Activated CD4-positive, alpha-beta T cell treated with anti-CD3 and anti-CD28 coated beads, Interleukin-2, amount 10 ng/mL, durations not matched to agents 7 days and 5 days (primary cell): ENCODE results near the gene LCP1. TPM values are rescaled to one million over a fixed set of nuclear protein-coding genes. Genes with fewer than 3 reads are reported as not detected.

ENCODE experiments used
- CTCF ChIA-PET: fragments of 350-600 bp; sonication (Branson Sonifier 250); formaldehyde crosslinking; loops from one replicate; lab custom pipeline; 2021; ENCODE audit warnings: antibody characterized with exemption; lab: Charles Lee
- POLR2A ChIA-PET: fragments of 350-600 bp; sonication (Branson Sonifier 250); formaldehyde crosslinking; loops from one replicate; lab custom pipeline; 2021; ENCODE audit warnings: antibody characterized with exemption; lab: Charles Lee
- DNase-seq: peaks from one replicate; pipeline ENCODE4 v3.0.0-alpha.2; 2020
- H3K27ac Mint-ChIP-seq: one replicate; pipeline ENCODE4 v1.8.0; 2021; ENCODE audit warnings: mild to moderate bottlenecking, moderate library complexity, mixed read lengths
- H3K27me3 Mint-ChIP-seq: one replicate; pipeline ENCODE4 v1.8.0; 2021; ENCODE audit warnings: mixed read lengths
- H3K36me3 Mint-ChIP-seq: one replicate; pipeline ENCODE4 v1.8.0; 2021; ENCODE audit warnings: low read depth, mixed read lengths
- H3K4me1 Mint-ChIP-seq: one replicate; pipeline ENCODE4 v1.8.0; 2021; ENCODE audit warnings: mixed read lengths
- H3K4me3 Mint-ChIP-seq: one replicate; pipeline ENCODE4 v1.8.0; 2021; ENCODE audit warnings: mild to moderate bottlenecking, moderate library complexity, mixed read lengths
- H3K9me3 Mint-ChIP-seq: one replicate; pipeline ENCODE4 v1.8.0; 2021; ENCODE audit warnings: mixed read lengths
- total RNA-seq, 2 experiments: library from RNA; stranded (reverse); gene quantifications; one replicate each; pipeline ENCODE4 v1.2.3, GENCODE V29; 2021

The LCP1 gene
- total RNA-seq, 2 experiments from 2014 or later, result 1,260 to 1,323 TPM

- no peak for DNase-seq
- no peaks in the 10 kb centered on the region for H3K36me3 Mint-ChIP-seq
- H3K9me3 Mint-ChIP-seq, result no peaks in the 10 kb centered on the region
- ChIA-PET POLR2A (interaction anchor here (0.7 kb wide), 1 partner anchor 25 kb away, joined by 3 read pairs; no protein-coding TSS in a partner anchor), CTCF (no interaction called here)
- H3K27me3 Mint-ChIP-seq, result peaks cover 5% of the 10 kb centered on the region
- H3K4me3 Mint-ChIP-seq, result no peak overlapping the region
- H3K27ac Mint-ChIP-seq, result no peak overlapping the region
- peaks cover 6% of the 10 kb centered on the region for H3K4me1 Mint-ChIP-seq
Measured at GRCh38 chr13:46102255-46102605, 79.7 kb downstream of the LCP1 start.

- no peaks in the 10 kb centered on the region for H3K9me3 Mint-ChIP-seq
- H3K4me3 Mint-ChIP-seq, result no peak overlapping the region
- H3K27ac Mint-ChIP-seq, result no peak overlapping the region
- POLR2A ChIA-PET, result interaction anchor here (0.7 kb wide), 1 partner anchor 26 kb away, joined by 3 read pairs; no protein-coding TSS in a partner anchor
- peaks cover 5% of the 10 kb centered on the region for H3K27me3 Mint-ChIP-seq
- no peaks in the 10 kb centered on the region for H3K36me3 Mint-ChIP-seq
- H3K4me1 Mint-ChIP-seq, result peaks cover 1% of the 10 kb centered on the region
- no peak for DNase-seq
- CTCF ChIA-PET, result no interaction called here
Measured at GRCh38 chr13:46101484-46102254, 80.3 kb downstream of the LCP1 start.

GRCh38 chr13:46101002-46101401 lies 81.0 kb downstream of the LCP1 start:
- Mint-ChIP-seq H3K4me1 (no peaks in the 10 kb centered on the region), H3K36me3 (no peaks in the 10 kb centered on the region), H3K27ac (no peak overlapping the region), H3K9me3 (no peaks in the 10 kb centered on the region), H3K27me3 (peaks cover 5% of the 10 kb centered on the region), H3K4me3 (no peak overlapping the region)
- POLR2A ChIA-PET, result no interaction called here
- CTCF ChIA-PET, result no interaction called here
- DNase-seq, result no peak

- Mint-ChIP-seq H3K4me3 (no peak overlapping the region), H3K27ac (no peak overlapping the region)
Measured at GRCh38 chr13:46100191-46100815, 81.7 kb downstream of the LCP1 start.

GRCh38 chr13:46097663-46098062 lies 84.3 kb downstream of the LCP1 start:
- no peak overlapping the region for H3K4me3 Mint-ChIP-seq
- H3K27me3 Mint-ChIP-seq, result peaks cover 3% of the 10 kb centered on the region
- H3K9me3 Mint-ChIP-seq, result no peaks in the 10 kb centered on the region
- H3K36me3 Mint-ChIP-seq, result no peaks in the 10 kb centered on the region
- ChIA-PET POLR2A (no interaction called here), CTCF (interaction anchor here (2.4 kb wide), 1 partner anchor 8 kb away, joined by 6 read pairs; no protein-coding TSS in a partner anchor)
- no peak overlapping the region for H3K27ac Mint-ChIP-seq
- H3K4me1 Mint-ChIP-seq, result no peaks in the 10 kb centered on the region
- DNase-seq, result no peak

More at GRCh38 chr13:46100191-46100815, 81.7 kb downstream of the LCP1 start:
- no peaks in the 10 kb centered on the region for H3K36me3 Mint-ChIP-seq
- ChIA-PET POLR2A (no interaction called here), CTCF (interaction anchor here (0.7 kb wide), 1 partner anchor 253 kb away, joined by 3 read pairs; no protein-coding TSS in a partner anchor)
- DNase-seq, result no peak
- no peaks in the 10 kb centered on the region for H3K4me1 Mint-ChIP-seq
- H3K27me3 Mint-ChIP-seq, result peaks cover 5% of the 10 kb centered on the region
- no peaks in the 10 kb centered on the region for H3K9me3 Mint-ChIP-seq

- no peak for DNase-seq
- H3K27ac Mint-ChIP-seq, result no peak overlapping the region
- no peaks in the 10 kb centered on the region for H3K4me1 Mint-ChIP-seq
- no peaks in the 10 kb centered on the region for H3K36me3 Mint-ChIP-seq
- no peaks in the 10 kb centered on the region for H3K9me3 Mint-ChIP-seq
- ChIA-PET POLR2A (no interaction called here), CTCF (interaction anchor here (2.4 kb wide), 1 partner anchor 9 kb away, joined by 6 read pairs; no protein-coding TSS in a partner anchor)
- peaks cover 7% of the 10 kb centered on the region for H3K27me3 Mint-ChIP-seq
- H3K4me3 Mint-ChIP-seq, result no peak overlapping the region
Measured at GRCh38 chr13:46097015-46097414, 85.0 kb downstream of the LCP1 start.

- CTCF ChIA-PET, result interaction anchor here (2.0 kb wide), 1 partner anchor 32 kb away, joined by 5 read pairs; no protein-coding TSS in a partner anchor
- peaks cover 10% of the 10 kb centered on the region for H3K27me3 Mint-ChIP-seq
- DNase-seq, result no peak
- no peaks in the 10 kb centered on the region for H3K4me1 Mint-ChIP-seq
- H3K27ac Mint-ChIP-seq, result no peak overlapping the region
- no peaks in the 10 kb centered on the region for H3K9me3 Mint-ChIP-seq
- POLR2A ChIA-PET, result no interaction called here
- H3K4me3 Mint-ChIP-seq, result no peak overlapping the region
- no peaks in the 10 kb centered on the region for H3K36me3 Mint-ChIP-seq
Measured at GRCh38 chr13:46094478-46094877, 87.5 kb downstream of the LCP1 start.

GRCh38 chr13:46088821-46089562 lies 93.0 kb downstream of the LCP1 start:
- no peak overlapping the region for H3K27ac Mint-ChIP-seq

GRCh38 chr13:46087481-46087880 lies 94.5 kb downstream of the LCP1 start:
- peaks cover 8% of the 10 kb centered on the region for H3K27me3 Mint-ChIP-seq
- no peak overlapping the region for H3K4me3 Mint-ChIP-seq
- no peak overlapping the region for H3K27ac Mint-ChIP-seq
- DNase-seq, result no peak
- no peaks in the 10 kb centered on the region for H3K4me1 Mint-ChIP-seq
- H3K9me3 Mint-ChIP-seq, result no peaks in the 10 kb centered on the region
- CTCF ChIA-PET, result no interaction called here
- POLR2A ChIA-PET, result no interaction called here
- H3K36me3 Mint-ChIP-seq, result no peaks in the 10 kb centered on the region

More at GRCh38 chr13:46088821-46089562, 93.0 kb downstream of the LCP1 start:
- Mint-ChIP-seq H3K4me3 (no peak overlapping the region), H3K27me3 (peaks cover 13% of the 10 kb centered on the region), H3K4me1 (no peaks in the 10 kb centered on the region), H3K36me3 (no peaks in the 10 kb centered on the region), H3K9me3 (no peaks in the 10 kb centered on the region)
- ChIA-PET CTCF (no interaction called here), POLR2A (no interaction called here)
- no peak for DNase-seq

- H3K9me3 Mint-ChIP-seq, result no peaks in the 10 kb centered on the region
- DNase-seq, result no peak
- no peak overlapping the region for H3K4me3 Mint-ChIP-seq
Measured at GRCh38 chr13:46086985-46087384, 95.0 kb downstream of the LCP1 start.

GRCh38 chr13:46086421-46086922 lies 95.5 kb downstream of the LCP1 start:
- POLR2A ChIA-PET, result no interaction called here
- H3K9me3 Mint-ChIP-seq, result no peaks in the 10 kb centered on the region
- no peaks in the 10 kb centered on the region for H3K36me3 Mint-ChIP-seq
- H3K4me1 Mint-ChIP-seq, result no peaks in the 10 kb centered on the region
- H3K27ac Mint-ChIP-seq, result no peak overlapping the region
- H3K4me3 Mint-ChIP-seq, result no peak overlapping the region
- no peak for DNase-seq
- CTCF ChIA-PET, result interaction anchor here (0.6 to 1.3 kb wide), 2 partner anchors 17 to 295 kb away, joined by 3 to 4 read pairs; no protein-coding TSS in a partner anchor
- peaks cover 9% of the 10 kb centered on the region for H3K27me3 Mint-ChIP-seq

More at GRCh38 chr13:46086985-46087384, 95.0 kb downstream of the LCP1 start:
- ChIA-PET POLR2A (no interaction called here), CTCF (no interaction called here)
- H3K36me3 Mint-ChIP-seq, result no peaks in the 10 kb centered on the region
- H3K27ac Mint-ChIP-seq, result no peak overlapping the region
- peaks cover 9% of the 10 kb centered on the region for H3K27me3 Mint-ChIP-seq
- H3K4me1 Mint-ChIP-seq, result no peaks in the 10 kb centered on the region

- H3K27me3 Mint-ChIP-seq, result peaks cover 6% of the 10 kb centered on the region
- no peaks in the 10 kb centered on the region for H3K36me3 Mint-ChIP-seq
Measured at GRCh38 chr13:46085737-46086136, 96.2 kb downstream of the LCP1 start.

More at GRCh38 chr13:46085737-46086136, 96.2 kb downstream of the LCP1 start:
- Mint-ChIP-seq H3K4me3 (no peak overlapping the region), H3K9me3 (no peaks in the 10 kb centered on the region), H3K4me1 (no peaks in the 10 kb centered on the region), H3K27ac (no peak overlapping the region)
- CTCF ChIA-PET, result interaction anchor here (0.6 to 1.3 kb wide), 3 partner anchors 18 to 873 kb away, joined by 3 to 4 read pairs (median 3); no protein-coding TSS in a partner anchor
- no peak for DNase-seq
- POLR2A ChIA-PET, result no interaction called here
